ENCODE data around the gene RIPOR3.

Gene RIPOR3

GRCh38 chr20:50689864-50690649, 1.3 kb downstream of the RIPOR3 start:
- no peak overlapping the region for H3K27ac Mint-ChIP-seq (ENCODE audit: low read depth)
- no peak for DNase-seq (ENCODE audit: low spot score in 2 of 2)
- peaks cover 5% of the 10 kb centered on the region for H3K4me1 Mint-ChIP-seq
- no peak overlapping the region for H3K4me3 Mint-ChIP-seq
- no peak for ATAC-seq (replicated peaks; ENCODE audit: extremely low read depth, poor library complexity, severe bottlenecking)
- no peaks in the 10 kb centered on the region for H3K9me3 Mint-ChIP-seq
- H3K36me3 Mint-ChIP-seq (ENCODE audit: insufficient read depth), result no peaks in the 10 kb centered on the region
- H3K27me3 Mint-ChIP-seq, result peaks cover 64% of the 10 kb centered on the region

- H3K27me3 Mint-ChIP-seq, result peaks cover 53% of the 10 kb centered on the region
- peaks cover 5% of the 10 kb centered on the region for H3K4me1 Mint-ChIP-seq
- no peaks in the 10 kb centered on the region for H3K9me3 Mint-ChIP-seq
- no peak for DNase-seq (ENCODE audit: low spot score in 2 of 2)
- no peak for ATAC-seq (replicated peaks; ENCODE audit: extremely low read depth, poor library complexity, severe bottlenecking)
- peaks cover 2% of the 10 kb centered on the region for H3K36me3 Mint-ChIP-seq (ENCODE audit: insufficient read depth)
- H3K4me3 Mint-ChIP-seq, result no peak overlapping the region
- no peak overlapping the region for H3K27ac Mint-ChIP-seq (ENCODE audit: low read depth)
Observed at GRCh38 chr20:50688256-50688975, 2.9 kb downstream of the RIPOR3 start.

GRCh38 chr20:50686821-50687220, 4.5 kb downstream of the RIPOR3 start:
- H3K27me3 Mint-ChIP-seq, result peaks cover 37% of the 10 kb centered on the region

GRCh38 chr20:50683570-50683969, 7.8 kb downstream of the RIPOR3 start:
- Mint-ChIP-seq H3K27me3 (peaks cover 8% of the 10 kb centered on the region), H3K4me1 (no peaks in the 10 kb centered on the region), H3K27ac (ENCODE audit: low read depth) (no peak overlapping the region), H3K9me3 (no peaks in the 10 kb centered on the region), H3K4me3 (no peak overlapping the region), H3K36me3 (ENCODE audit: insufficient read depth) (peaks cover 4% of the 10 kb centered on the region)
- ATAC-seq (replicated peaks; ENCODE audit: extremely low read depth, poor library complexity, severe bottlenecking) (no peak), DNase-seq (ENCODE audit: low spot score in 2 of 2) (no peak)

More at GRCh38 chr20:50686821-50687220, 4.5 kb downstream of the RIPOR3 start:
- peaks cover 2% of the 10 kb centered on the region for H3K36me3 Mint-ChIP-seq (ENCODE audit: insufficient read depth)
- H3K4me1 Mint-ChIP-seq, result peaks cover 5% of the 10 kb centered on the region
- H3K9me3 Mint-ChIP-seq, result no peaks in the 10 kb centered on the region
- no peak overlapping the region for H3K27ac Mint-ChIP-seq (ENCODE audit: low read depth)
- no peak overlapping the region for H3K4me3 Mint-ChIP-seq
- DNase-seq (ENCODE audit: low spot score in 2 of 2), result no peak
- no peak for ATAC-seq (replicated peaks; ENCODE audit: extremely low read depth, poor library complexity, severe bottlenecking)

- peaks cover 4% of the 10 kb centered on the region for H3K36me3 Mint-ChIP-seq (ENCODE audit: insufficient read depth)
- H3K9me3 Mint-ChIP-seq, result no peaks in the 10 kb centered on the region
- peaks cover 8% of the 10 kb centered on the region for H3K27me3 Mint-ChIP-seq
- DNase-seq (ENCODE audit: low spot score in 2 of 2) (no peak), ATAC-seq (replicated peaks; ENCODE audit: extremely low read depth, poor library complexity, severe bottlenecking) (no peak)
- no peaks in the 10 kb centered on the region for H3K4me1 Mint-ChIP-seq
- H3K27ac Mint-ChIP-seq (ENCODE audit: low read depth), result no peak overlapping the region
- H3K4me3 Mint-ChIP-seq, result no peak overlapping the region
Observed at GRCh38 chr20:50682947-50683530, 8.3 kb downstream of the RIPOR3 start.

GRCh38 chr20:50682065-50682464, 9.3 kb downstream of the RIPOR3 start:
- Mint-ChIP-seq H3K4me1 (no peaks in the 10 kb centered on the region), H3K27ac (ENCODE audit: low read depth) (no peak overlapping the region)
- ATAC-seq (replicated peaks; ENCODE audit: extremely low read depth, poor library complexity, severe bottlenecking), result no peak

GRCh38 chr20:50681359-50682064, 9.8 kb downstream of the RIPOR3 start:
- Mint-ChIP-seq H3K9me3 (no peaks in the 10 kb centered on the region), H3K36me3 (ENCODE audit: insufficient read depth) (peaks cover 4% of the 10 kb centered on the region), H3K4me1 (no peaks in the 10 kb centered on the region), H3K27me3 (no peaks in the 10 kb centered on the region), H3K27ac (ENCODE audit: low read depth) (no peak overlapping the region), H3K4me3 (no peak overlapping the region)
- ATAC-seq (replicated peaks; ENCODE audit: extremely low read depth, poor library complexity, severe bottlenecking) (no peak), DNase-seq (ENCODE audit: low spot score in 2 of 2) (no peak)

More at GRCh38 chr20:50682065-50682464, 9.3 kb downstream of the RIPOR3 start:
- Mint-ChIP-seq H3K27me3 (peaks cover 4% of the 10 kb centered on the region), H3K4me3 (no peak overlapping the region), H3K36me3 (ENCODE audit: insufficient read depth) (peaks cover 4% of the 10 kb centered on the region), H3K9me3 (no peaks in the 10 kb centered on the region)
- DNase-seq (ENCODE audit: low spot score in 2 of 2), result no peak

- Mint-ChIP-seq H3K9me3 (no peaks in the 10 kb centered on the region), H3K36me3 (ENCODE audit: insufficient read depth) (peaks cover 4% of the 10 kb centered on the region), H3K4me1 (no peaks in the 10 kb centered on the region), H3K27ac (ENCODE audit: low read depth) (no peak overlapping the region), H3K27me3 (no peaks in the 10 kb centered on the region), H3K4me3 (no peak overlapping the region)
- DNase-seq (ENCODE audit: low spot score in 2 of 2) (no peak), ATAC-seq (replicated peaks; ENCODE audit: extremely low read depth, poor library complexity, severe bottlenecking) (no peak)
Observed at GRCh38 chr20:50680105-50680960, 11.0 kb downstream of the RIPOR3 start.

- no peak for DNase-seq (ENCODE audit: low spot score in 2 of 2)
- H3K27ac Mint-ChIP-seq (ENCODE audit: low read depth), result no peak overlapping the region
- H3K27me3 Mint-ChIP-seq, result no peaks in the 10 kb centered on the region
- H3K9me3 Mint-ChIP-seq, result no peaks in the 10 kb centered on the region
- ATAC-seq (replicated peaks; ENCODE audit: extremely low read depth, poor library complexity, severe bottlenecking), result no peak
- H3K4me3 Mint-ChIP-seq, result no peak overlapping the region
- H3K4me1 Mint-ChIP-seq, result no peaks in the 10 kb centered on the region
- H3K36me3 Mint-ChIP-seq (ENCODE audit: insufficient read depth), result peaks cover 4% of the 10 kb centered on the region
Observed at GRCh38 chr20:50679753-50680104, 11.6 kb downstream of the RIPOR3 start.

- Mint-ChIP-seq H3K36me3 (ENCODE audit: insufficient read depth) (peaks cover 2% of the 10 kb centered on the region), H3K4me3 (no peak overlapping the region), H3K27me3 (no peaks in the 10 kb centered on the region), H3K27ac (ENCODE audit: low read depth) (no peak overlapping the region), H3K9me3 (no peaks in the 10 kb centered on the region), H3K4me1 (no peaks in the 10 kb centered on the region)
- no peak for ATAC-seq (replicated peaks; ENCODE audit: extremely low read depth, poor library complexity, severe bottlenecking)
- no peak for DNase-seq (ENCODE audit: low spot score in 2 of 2)
Observed at GRCh38 chr20:50678169-50678898, 13.0 kb downstream of the RIPOR3 start.

GRCh38 chr20:50676858-50677257, 14.5 kb downstream of the RIPOR3 start:
- no peaks in the 10 kb centered on the region for H3K9me3 Mint-ChIP-seq
- DNase-seq (ENCODE audit: low spot score in 2 of 2) (no peak), ATAC-seq (replicated peaks; ENCODE audit: extremely low read depth, poor library complexity, severe bottlenecking) (no peak)
- no peaks in the 10 kb centered on the region for H3K27me3 Mint-ChIP-seq
- no peak overlapping the region for H3K27ac Mint-ChIP-seq (ENCODE audit: low read depth)
- peaks cover 2% of the 10 kb centered on the region for H3K36me3 Mint-ChIP-seq (ENCODE audit: insufficient read depth)
- H3K4me3 Mint-ChIP-seq, result no peak overlapping the region
- H3K4me1 Mint-ChIP-seq, result no peaks in the 10 kb centered on the region

All from central memory CD8-positive, alpha-beta T cell (primary cell).